ENCODE results near the gene PLAGL2.

GRCh38 chr20:32155017-32155981 is 52.2 kb downstream of the PLAGL2 start:
- no peak for TF ChIP-seq YY1 (IDR thresholded peaks at IDR 0.05; ENCODE audit: insufficient read depth, insufficient read length)
- TF ChIP-seq ZNF274 (IDR thresholded peaks at IDR 0.05; ENCODE audit: low read depth, low read length) = no peak

Data from NT2/D1 (cell line).